HPDE6-E6E7 (cell line): ENCODE results near the gene SERPINA9.
"Not testable (repeated sequence)": the region's sequence is repeated elsewhere in the genome, so short reads cannot be mapped to it uniquely, and the experiment has no call there.

Experiments used
- DNase-seq: peaks from one replicate; pipeline ENCODE4 v3.0.0; 2011; ENCODE audit warnings: missing footprints; ENCODE audit errors: extremely low spot score

Gene SERPINA9

GRCh38 chr14:94476023-94476422, at the start of gene SERPINA9:
Gene SERPINA9 (minus strand): TSS chr14:94476197. CDS start chr14:94469840, 6,357 bp downstream.
- no peak for DNase-seq

- DNase-seq: no peak
These were observed 48.1 kb upstream of the SERPINA9 start for GRCh38 chr14:94524093-94524492.

- no peak for DNase-seq
These were observed 47.3 kb upstream of the SERPINA9 start for GRCh38 chr14:94523265-94523664.

GRCh38 chr14:94522115-94522724, 46.2 kb upstream of the SERPINA9 start:
- DNase-seq: no peak

DNA sequence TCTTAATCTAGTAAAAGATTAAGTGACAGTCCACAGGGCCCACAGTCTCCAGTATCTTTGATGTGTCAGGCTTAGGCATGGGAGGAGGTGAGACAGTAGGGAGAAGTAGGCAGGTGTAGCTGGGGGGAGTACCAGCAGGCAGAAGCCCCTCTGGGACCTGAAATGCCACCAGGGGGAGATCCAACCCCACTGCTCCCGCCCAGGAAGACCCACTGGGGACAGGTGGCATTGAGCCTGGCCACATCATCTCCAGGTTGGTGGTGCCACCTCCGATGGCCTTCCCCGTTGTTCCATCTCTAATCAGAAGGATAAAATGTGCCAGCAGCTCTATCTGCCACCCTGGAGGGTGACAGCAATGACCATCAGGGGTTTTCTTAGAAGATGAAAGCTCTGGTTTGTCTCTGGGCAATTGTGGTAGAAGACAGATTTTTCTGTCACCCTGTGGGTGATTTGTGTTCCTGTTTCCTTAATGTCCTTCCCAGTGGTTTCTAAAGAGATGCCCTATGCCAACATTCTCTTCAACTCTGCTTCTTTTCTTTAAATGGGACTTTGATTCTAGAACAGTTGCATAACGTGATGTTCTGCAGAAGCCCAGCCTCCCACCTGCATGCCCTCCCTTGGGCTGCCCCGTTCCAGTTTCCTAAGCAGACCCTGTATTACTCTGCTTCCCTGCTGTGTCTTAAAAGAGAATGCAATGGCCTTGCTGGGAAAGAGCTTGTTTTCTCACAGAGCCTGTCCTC, 45.5 kb upstream of the SERPINA9 start:
- DNase-seq: no peak

- DNase-seq: no peak
These were observed 41.8 kb upstream of the SERPINA9 start for GRCh38 chr14:94517641-94518257.

- DNase-seq: no peak
These were observed 41.2 kb upstream of the SERPINA9 start for GRCh38 chr14:94517248-94517640.

- no peak for DNase-seq
These were observed 39.9 kb upstream of the SERPINA9 start for GRCh38 chr14:94515856-94516255.

DNA sequence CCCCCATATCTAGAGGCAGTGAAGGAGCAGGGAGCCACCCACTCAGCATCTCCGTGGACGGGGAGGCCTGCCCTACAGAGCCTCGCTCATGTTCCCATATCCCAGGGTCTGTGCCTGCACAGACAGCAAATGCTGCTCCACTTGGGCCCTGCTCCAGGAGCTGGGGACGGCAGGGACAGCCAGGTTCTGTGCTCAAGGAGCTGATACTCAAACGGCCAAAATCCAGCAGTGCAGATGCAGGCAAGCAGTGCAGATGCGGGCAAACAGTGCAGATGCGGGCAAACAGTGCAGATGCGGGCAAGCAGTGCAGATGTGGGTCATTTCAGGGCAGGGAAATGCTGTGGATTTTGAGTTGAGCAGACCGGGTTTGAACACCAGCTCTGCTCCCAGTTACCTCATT, 39.4 kb upstream of the SERPINA9 start:
- no peak for DNase-seq

GRCh38 chr14:94514351-94514750, 38.4 kb upstream of the SERPINA9 start:
- no peak for DNase-seq

- DNase-seq: not testable (repeated sequence)
These were observed 34.5 kb upstream of the SERPINA9 start for GRCh38 chr14:94510481-94510880.

DNA sequence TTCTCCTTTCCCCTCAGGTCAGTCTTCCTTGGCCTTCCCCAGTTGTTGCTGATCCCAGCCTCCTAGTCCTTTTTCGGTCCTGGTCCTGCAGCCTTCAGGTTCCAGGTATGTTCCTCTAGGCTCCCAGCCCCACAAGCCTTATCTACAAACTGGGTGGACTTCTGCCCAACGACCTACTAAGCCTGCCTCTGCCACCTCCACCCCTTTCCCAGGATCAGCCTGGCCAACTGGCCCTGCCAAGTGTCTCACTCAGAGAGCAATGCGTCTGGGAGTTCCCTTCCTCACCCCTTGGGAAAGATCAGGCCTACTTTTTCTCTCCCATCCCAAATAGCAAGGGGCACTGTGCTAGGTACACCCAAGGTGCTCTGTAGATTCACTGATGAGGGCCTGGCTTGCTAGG, 33.4 kb upstream of the SERPINA9 start, which contains the start of gene SERPINA12:
Gene SERPINA12 (minus strand): TSS at position 114 of the 400 bp plus-strand sequence. CDS start 11,072 bp downstream, outside the sequence.
- no peak for DNase-seq

GRCh38 chr14:94505641-94506040, 29.6 kb upstream of the SERPINA9 start:
- DNase-seq: no peak

DNA sequence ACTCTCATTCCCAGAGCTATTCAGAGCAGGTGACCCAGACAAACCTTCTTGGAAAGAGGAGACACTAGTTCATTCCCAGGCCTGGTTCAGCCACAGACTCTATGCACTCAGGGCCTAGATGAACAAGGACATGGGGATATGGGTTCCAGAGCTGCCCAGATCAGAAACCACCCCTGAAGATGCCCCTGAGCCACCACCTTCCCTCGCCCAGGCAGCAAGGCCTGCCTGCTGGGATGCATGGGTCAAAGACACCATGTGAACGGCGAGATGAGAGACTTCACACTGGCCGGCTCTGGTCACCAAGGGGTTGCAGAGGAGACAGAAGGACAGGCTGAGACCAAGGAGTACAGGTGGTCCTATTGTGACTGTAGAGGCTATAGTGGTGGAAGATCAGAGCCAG, 29.2 kb upstream of the SERPINA9 start:
- DNase-seq: no peak

DNA sequence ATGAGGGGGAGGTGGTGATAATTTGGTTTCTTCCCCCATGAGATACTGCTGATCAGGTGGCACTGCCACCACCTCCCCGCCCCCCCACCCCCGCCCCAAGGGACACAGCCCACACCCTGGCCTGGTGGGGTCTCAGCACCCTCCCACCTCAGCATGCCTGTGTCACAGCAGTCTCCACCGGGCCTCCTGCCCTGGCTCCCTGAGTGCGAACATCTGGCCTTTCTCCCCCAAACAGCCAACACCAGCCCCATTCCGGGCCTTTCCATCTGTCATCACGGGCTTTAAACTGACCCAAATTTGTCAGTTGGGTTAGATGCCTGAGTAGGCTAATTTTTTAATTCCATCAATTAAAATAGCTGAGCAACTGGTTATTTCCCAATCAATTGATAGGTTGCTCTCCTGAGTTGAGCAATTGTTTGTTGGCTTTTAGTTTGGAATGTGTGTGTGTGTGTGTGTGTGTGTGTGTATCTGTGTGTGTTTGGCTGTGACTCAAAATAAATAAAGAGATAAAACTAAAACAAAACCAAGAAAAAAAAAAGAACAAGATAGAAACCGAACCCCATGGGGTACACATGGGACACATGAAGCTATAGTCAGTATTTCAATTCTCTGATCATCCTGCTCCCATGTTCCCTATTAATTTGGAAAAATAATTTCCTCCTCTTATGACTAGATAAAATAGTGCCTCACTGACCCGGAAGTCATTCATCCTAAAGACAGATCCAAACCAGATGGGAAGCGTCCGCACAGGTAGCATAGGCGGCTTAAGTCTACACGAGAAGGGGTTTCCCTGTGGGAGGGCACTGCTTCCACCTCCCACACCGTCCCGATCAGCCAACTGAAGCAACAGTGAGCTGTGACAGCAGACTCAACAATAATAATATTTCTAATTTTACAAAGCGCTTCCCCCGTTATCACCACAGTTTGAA, 25.9 kb upstream of the SERPINA9 start:
- DNase-seq: no peak

DNA sequence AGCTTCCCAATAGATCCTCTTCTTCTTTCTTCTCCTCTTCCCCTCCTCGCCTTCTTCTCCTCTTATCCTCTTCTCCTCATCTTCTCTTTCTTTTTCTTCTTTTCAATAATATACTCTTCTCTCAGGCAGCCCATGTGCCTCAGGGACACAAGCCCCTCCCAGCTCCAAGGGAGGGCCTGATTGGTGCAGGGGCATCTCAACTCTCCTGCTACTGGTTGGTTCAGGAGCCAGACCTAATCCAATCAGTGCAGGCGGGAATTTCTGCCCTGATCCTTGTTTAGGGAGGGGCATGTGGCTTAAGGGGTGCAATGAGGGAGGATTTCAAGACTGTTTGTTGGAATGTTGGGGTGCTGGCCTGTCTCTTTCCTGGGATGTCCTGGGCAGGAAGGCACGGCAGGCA, 24.3 kb upstream of the SERPINA9 start:
- DNase-seq: no peak

- no peak for DNase-seq
These were observed 23.7 kb upstream of the SERPINA9 start for GRCh38 chr14:94499673-94500072.

DNA sequence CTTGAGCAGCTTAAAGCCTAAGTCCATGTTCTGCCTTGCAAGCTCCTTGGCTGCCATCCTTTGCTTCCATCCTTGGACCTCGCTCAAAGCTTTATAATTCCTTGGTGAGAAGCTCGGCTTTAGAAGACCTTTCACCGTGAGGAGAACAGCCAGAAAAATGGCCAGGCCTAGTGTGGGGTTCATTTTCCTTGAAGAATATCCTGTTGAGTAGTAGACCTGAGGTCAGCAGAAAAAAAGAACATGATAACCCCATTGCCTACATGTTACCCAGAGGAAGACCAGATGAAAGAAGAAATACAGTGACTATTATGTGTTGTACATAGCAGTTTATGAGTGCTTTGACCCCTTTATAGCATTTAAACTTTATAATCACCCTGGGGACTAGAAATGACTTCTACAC, 22.2 kb upstream of the SERPINA9 start:
- no peak for DNase-seq

GRCh38 chr14:94494085-94494484, 18.1 kb upstream of the SERPINA9 start:
- DNase-seq: no peak

- DNase-seq: no peak
These were observed 15.5 kb upstream of the SERPINA9 start for GRCh38 chr14:94491511-94491910.

GRCh38 chr14:94489336-94489735, 13.3 kb upstream of the SERPINA9 start:
- DNase-seq: no peak

- no peak for DNase-seq
These were observed 10.9 kb upstream of the SERPINA9 start for GRCh38 chr14:94486883-94487282.
